Osteoblast (primary cell): ENCODE measurements around the gene NCAM1. TPM values are rescaled to one million over a fixed set of nuclear protein-coding genes. Genes with fewer than 3 reads are reported as not detected.

Experiments
- DNase-seq: peaks from one replicate; pipeline ENCODE4 v3.0.0; 2011; ENCODE audit warnings: low spot score, mixed read lengths; ENCODE audit not compliant: insufficient read length; ENCODE audit errors: missing footprints
- H2AFZ ChIP-seq: 2 replicates; pipeline ENCODE4 v1.6.0; 2011; ENCODE audit warnings: mild to moderate bottlenecking, low read length
- H3K27ac ChIP-seq: 2 replicates; pipeline ENCODE4 v1.5.1; 2011; ENCODE audit warnings: mild to moderate bottlenecking, low read depth, low read length, moderate library complexity
- H3K27me3 ChIP-seq: 2 replicates; pipeline ENCODE4 v1.6.0; 2012; ENCODE audit warnings: mild to moderate bottlenecking, control low read depth, inconsistent platforms, low read length, moderate library complexity; ENCODE audit not compliant: insufficient read depth
- H3K36me3 ChIP-seq: 2 replicates; pipeline ENCODE4 v1.5.1; 2011; ENCODE audit warnings: mild to moderate bottlenecking, low read length, control low read depth, moderate library complexity; ENCODE audit not compliant: insufficient read depth
- H3K4me1 ChIP-seq: 2 replicates; pipeline ENCODE4 v1.5.1; 2011; ENCODE audit warnings: mild to moderate bottlenecking, low read length, control low read depth, moderate library complexity; ENCODE audit not compliant: insufficient read depth
- H3K4me2 ChIP-seq: 2 replicates; pipeline ENCODE4 v1.6.0; 2011; ENCODE audit warnings: mild to moderate bottlenecking, low read length; ENCODE audit not compliant: insufficient read depth
- H3K4me3 ChIP-seq: fragments of 200-600 bp; sonication (generic); 3 replicates; pipeline ENCODE4 v1.5.1; 2012; ENCODE audit warnings: mild to moderate bottlenecking, low read length, inconsistent platforms; ENCODE audit not compliant: insufficient read depth
- H3K79me2 ChIP-seq: 2 replicates; pipeline ENCODE4 v1.6.0; 2012; ENCODE audit warnings: mild to moderate bottlenecking, low read length, control low read depth, inconsistent platforms; ENCODE audit not compliant: insufficient read depth
- H3K9me3 ChIP-seq: 2 replicates; pipeline ENCODE4 v1.5.1; 2011; ENCODE audit warnings: low read depth, low read length, control low read depth
- H4K20me1 ChIP-seq: 2 replicates; pipeline ENCODE4 v1.6.0; 2012; ENCODE audit warnings: mild to moderate bottlenecking, low read length, control low read depth; ENCODE audit not compliant: insufficient read depth
- total RNA-seq: library from RNA; depleted of rRNA; stranded (reverse); fragments of >200 nt; gene quantifications from 2 replicates; pipeline ENCODE4 v1.2.3, GENCODE V29; 2012
- TF ChIP-seq, protein P1 (sequence below): IDR thresholded peaks from 2 replicates; pipeline ENCODE4 v1.5.1; 2011; ENCODE audit warnings: mild to moderate bottlenecking, low read depth, low read length, moderate library complexity; ENCODE audit errors: extremely low read depth

The NCAM1 gene
- total RNA-seq, 1 donor = 2.2 TPM

DNA sequence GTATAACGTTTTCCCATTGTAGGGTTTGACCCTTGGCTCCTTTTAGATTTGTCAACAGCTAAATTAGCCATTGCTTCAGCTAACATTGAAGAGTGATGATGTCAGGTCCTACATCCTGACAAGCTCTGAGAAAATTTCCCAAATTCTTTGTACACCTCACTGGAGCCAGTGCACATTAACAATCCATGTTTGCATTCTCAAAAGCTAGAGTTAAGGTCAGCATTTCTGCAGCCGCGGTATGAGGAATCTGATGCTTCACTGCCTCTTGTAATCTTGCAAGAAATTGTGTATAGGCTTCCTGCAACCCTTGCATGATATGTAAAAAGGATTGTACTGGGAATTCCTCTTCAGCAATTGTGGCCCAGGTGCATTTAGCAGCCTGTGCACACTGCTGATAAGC lies 33.1 kb upstream of the NCAM1 start:
- H4K20me1 ChIP-seq = no peaks in the 10 kb centered on the region
- H3K4me3 ChIP-seq = no peak overlapping the region
- no peaks in the 10 kb centered on the region for H3K79me2 ChIP-seq
- no peaks in the 10 kb centered on the region for H3K36me3 ChIP-seq
- no peaks in the 10 kb centered on the region for H3K9me3 ChIP-seq
- no peaks in the 10 kb centered on the region for H3K4me1 ChIP-seq
- no peak overlapping the region for H3K4me2 ChIP-seq
- no peak for DNase-seq
- no peaks in the 10 kb centered on the region for H3K27me3 ChIP-seq
- no peak overlapping the region for H2AFZ ChIP-seq
- H3K27ac ChIP-seq = no peak overlapping the region
- TF ChIP-seq, protein P1, sequence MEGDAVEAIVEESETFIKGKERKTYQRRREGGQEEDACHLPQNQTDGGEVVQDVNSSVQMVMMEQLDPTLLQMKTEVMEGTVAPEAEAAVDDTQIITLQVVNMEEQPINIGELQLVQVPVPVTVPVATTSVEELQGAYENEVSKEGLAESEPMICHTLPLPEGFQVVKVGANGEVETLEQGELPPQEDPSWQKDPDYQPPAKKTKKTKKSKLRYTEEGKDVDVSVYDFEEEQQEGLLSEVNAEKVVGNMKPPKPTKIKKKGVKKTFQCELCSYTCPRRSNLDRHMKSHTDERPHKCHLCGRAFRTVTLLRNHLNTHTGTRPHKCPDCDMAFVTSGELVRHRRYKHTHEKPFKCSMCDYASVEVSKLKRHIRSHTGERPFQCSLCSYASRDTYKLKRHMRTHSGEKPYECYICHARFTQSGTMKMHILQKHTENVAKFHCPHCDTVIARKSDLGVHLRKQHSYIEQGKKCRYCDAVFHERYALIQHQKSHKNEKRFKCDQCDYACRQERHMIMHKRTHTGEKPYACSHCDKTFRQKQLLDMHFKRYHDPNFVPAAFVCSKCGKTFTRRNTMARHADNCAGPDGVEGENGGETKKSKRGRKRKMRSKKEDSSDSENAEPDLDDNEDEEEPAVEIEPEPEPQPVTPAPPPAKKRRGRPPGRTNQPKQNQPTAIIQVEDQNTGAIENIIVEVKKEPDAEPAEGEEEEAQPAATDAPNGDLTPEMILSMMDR = no peak

DNA sequence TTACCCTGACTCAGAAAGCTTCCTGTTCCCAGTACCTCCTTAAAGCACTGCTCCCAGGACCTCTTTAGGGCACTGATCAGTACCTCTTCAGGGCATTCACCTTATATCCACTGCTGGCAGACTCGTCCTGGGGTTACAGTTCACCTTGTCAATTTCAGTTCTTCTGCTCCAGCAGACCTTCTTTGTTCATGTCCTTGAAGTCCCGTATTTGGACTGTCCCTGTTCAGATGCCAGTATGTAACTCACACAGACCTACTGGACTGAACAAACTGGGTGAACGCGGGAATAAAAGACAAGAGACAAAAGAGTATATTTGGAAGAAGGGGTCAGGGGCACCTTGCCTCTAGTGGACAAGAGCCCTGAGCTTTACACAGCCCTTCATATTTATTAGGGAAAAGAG lies 31.8 kb upstream of the NCAM1 start:
- H3K4me3 ChIP-seq = no peak overlapping the region
- no peak overlapping the region for H2AFZ ChIP-seq
- no peak for DNase-seq
- no peak overlapping the region for H3K27ac ChIP-seq
- no peaks in the 10 kb centered on the region for H3K79me2 ChIP-seq
- H3K4me1 ChIP-seq = no peaks in the 10 kb centered on the region
- TF ChIP-seq, protein P1 = no peak
- no peaks in the 10 kb centered on the region for H4K20me1 ChIP-seq
- H3K36me3 ChIP-seq = no peaks in the 10 kb centered on the region
- H3K27me3 ChIP-seq = no peaks in the 10 kb centered on the region
- H3K9me3 ChIP-seq = no peaks in the 10 kb centered on the region
- H3K4me2 ChIP-seq = no peak overlapping the region

DNA sequence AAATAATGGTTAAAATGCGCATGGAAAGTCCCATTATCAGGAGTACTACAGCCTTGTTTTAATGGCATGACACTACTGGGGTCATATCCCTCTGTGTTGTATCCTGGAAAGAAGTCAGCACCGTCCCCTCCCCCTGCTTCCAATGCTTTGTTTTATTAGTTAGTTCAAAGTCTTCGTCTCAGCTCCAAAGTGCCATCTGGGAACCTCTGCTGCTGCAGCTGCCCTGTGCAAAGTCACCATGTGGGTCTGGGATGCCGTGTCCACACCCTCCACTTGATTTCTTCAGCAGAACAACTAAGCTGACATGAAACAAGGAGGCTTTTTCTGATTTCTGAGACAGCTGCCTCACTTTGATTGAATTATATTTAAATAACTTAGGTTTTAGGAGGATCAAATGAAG lies 29.5 kb upstream of the NCAM1 start:
- no peaks in the 10 kb centered on the region for H4K20me1 ChIP-seq
- H3K4me1 ChIP-seq = no peaks in the 10 kb centered on the region
- TF ChIP-seq, protein P1 = no peak
- H3K4me3 ChIP-seq = no peak overlapping the region
- no peak overlapping the region for H3K4me2 ChIP-seq
- H3K27ac ChIP-seq = no peak overlapping the region
- H3K9me3 ChIP-seq = no peaks in the 10 kb centered on the region
- H3K27me3 ChIP-seq = no peaks in the 10 kb centered on the region
- no peak for DNase-seq
- no peak overlapping the region for H2AFZ ChIP-seq
- H3K79me2 ChIP-seq = no peaks in the 10 kb centered on the region
- H3K36me3 ChIP-seq = no peaks in the 10 kb centered on the region

GRCh38 chr11:112932593-112932992 lies 28.6 kb upstream of the NCAM1 start:
- H2AFZ ChIP-seq = no peak overlapping the region
- no peaks in the 10 kb centered on the region for H4K20me1 ChIP-seq
- no peak overlapping the region for H3K27ac ChIP-seq
- no peak overlapping the region for H3K4me2 ChIP-seq
- no peaks in the 10 kb centered on the region for H3K79me2 ChIP-seq
- no peak overlapping the region for H3K4me3 ChIP-seq
- no peak for DNase-seq
- no peaks in the 10 kb centered on the region for H3K27me3 ChIP-seq
- TF ChIP-seq, protein P1 = no peak
- H3K9me3 ChIP-seq = no peaks in the 10 kb centered on the region
- no peaks in the 10 kb centered on the region for H3K36me3 ChIP-seq
- no peaks in the 10 kb centered on the region for H3K4me1 ChIP-seq
